Body of pancreas (tissue), 4 donors: ENCODE results near the gene PIP.

Experiments used
- POLR2A ChIP-seq, 3 donors: fragments of 450-650 bp; IDR thresholded peaks; one replicate each; pipeline ENCODE4 v1.6.1; 2016; ENCODE audit warnings: antibody characterized with exemption in 3 of 3, mild to moderate bottlenecking in 2 of 3
- TF ChIP-seq, protein P1 (sequence below), 7 experiments: fragments of 450-650 bp in 4 of 7; fragments of 200-600 bp in 3 of 7; sonication (generic) in 3 of 7; IDR thresholded peaks; one replicate each; pipeline ENCODE4 v1.5.1; 2016 to 2019; ENCODE audit warnings: antibody characterized with exemption in 7 of 7

DNA sequence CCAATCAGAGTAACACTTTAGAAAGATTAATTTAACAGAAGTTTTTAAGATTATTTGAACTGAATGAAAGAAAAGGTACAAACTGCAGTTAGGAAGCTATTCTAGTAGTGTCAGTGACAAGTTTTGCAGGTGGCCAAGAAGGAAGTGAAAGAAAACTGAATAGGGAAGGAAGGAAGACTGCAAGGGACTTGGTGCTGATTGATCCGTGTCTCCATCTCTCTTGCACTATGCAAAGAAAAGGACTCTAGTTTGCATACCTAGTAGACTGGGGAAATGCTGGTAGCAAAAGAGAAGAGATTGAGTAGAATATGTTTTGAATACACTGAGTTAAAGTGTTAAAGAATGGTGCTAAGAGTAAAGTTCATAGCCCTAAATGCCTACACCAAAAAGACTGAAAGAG is 46.8 kb upstream of the PIP start:
- TF ChIP-seq, protein P1, sequence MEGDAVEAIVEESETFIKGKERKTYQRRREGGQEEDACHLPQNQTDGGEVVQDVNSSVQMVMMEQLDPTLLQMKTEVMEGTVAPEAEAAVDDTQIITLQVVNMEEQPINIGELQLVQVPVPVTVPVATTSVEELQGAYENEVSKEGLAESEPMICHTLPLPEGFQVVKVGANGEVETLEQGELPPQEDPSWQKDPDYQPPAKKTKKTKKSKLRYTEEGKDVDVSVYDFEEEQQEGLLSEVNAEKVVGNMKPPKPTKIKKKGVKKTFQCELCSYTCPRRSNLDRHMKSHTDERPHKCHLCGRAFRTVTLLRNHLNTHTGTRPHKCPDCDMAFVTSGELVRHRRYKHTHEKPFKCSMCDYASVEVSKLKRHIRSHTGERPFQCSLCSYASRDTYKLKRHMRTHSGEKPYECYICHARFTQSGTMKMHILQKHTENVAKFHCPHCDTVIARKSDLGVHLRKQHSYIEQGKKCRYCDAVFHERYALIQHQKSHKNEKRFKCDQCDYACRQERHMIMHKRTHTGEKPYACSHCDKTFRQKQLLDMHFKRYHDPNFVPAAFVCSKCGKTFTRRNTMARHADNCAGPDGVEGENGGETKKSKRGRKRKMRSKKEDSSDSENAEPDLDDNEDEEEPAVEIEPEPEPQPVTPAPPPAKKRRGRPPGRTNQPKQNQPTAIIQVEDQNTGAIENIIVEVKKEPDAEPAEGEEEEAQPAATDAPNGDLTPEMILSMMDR (IDR thresholded peaks at IDR 0.05), result no peak
- TF ChIP-seq POLR2A (IDR thresholded peaks at IDR 0.05), result no peak
